Measurements from ENCODE around the gene AFF3.

The AFF3 gene

DNA sequence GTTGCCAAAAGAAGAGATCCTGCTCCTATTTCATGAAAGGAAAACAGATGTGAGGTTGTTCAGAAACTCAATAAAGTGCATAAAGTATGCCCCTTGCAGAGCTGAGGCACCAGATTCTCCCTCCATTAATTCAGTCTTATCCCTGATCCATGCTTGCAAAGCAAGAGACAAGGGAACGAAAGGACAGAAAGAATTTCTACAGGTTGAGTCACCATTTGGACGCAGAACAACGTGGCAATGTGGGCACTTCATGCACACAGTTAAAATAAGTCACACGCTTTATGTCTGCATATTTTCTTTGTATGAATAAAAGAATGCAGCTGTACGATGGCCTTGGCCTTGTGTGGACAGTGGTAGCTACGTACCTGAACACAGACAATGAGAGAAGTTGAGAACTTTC is 330.8 kb downstream of the AFF3 start:
- DNase-seq = no peak

DNA sequence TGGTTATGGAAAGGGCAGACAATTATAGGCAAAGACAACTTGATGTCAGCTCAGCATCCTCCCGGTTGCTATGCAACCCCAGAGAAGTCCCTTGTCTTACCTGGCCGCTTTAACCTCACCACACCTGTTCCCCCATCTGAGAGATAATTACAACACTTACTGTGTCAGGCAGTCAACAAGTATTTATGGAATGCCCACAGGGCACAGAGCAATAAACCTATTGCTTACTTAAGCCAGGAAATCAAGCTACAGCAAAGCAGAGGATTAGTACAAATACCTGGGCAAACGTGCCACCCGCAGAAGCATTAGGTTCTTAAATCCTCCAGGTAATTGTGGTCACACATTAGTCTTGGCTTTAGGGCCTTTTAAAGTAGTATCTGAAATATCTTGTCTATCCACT is 332.2 kb downstream of the AFF3 start:
- peak; percentile 37 to 82 for DNase-seq

DNA sequence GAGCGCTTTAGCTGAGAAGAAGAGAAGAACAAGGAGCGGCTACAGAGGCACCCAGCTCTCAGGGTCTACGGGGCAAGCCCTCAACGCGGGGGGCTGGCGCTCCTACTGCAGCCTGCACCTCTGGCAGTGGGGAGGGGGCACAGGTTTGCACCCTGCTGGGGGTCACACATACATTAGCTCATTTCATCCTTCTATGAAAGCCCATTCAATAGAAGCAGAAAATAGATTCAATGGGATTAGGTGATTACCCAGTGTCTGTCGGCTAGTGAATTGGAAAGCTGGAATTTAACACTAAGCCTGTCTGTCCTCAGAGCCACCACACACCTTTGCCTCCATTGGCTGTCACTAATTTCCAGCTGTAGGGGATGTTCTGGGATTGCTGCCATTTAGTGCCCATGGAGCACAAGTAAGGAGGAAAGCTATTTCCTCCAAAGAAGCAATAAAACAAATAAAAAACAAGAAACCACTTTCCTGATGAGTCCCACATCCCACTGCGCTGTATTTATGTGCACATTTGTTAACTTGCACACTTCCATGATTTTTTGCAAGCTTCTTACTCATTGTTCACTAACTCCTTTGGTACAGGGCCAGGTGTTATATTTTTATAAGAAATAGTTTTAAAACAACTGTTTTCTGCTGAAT is 333.0 kb downstream of the AFF3 start:
- DNase-seq = no peak

DNA sequence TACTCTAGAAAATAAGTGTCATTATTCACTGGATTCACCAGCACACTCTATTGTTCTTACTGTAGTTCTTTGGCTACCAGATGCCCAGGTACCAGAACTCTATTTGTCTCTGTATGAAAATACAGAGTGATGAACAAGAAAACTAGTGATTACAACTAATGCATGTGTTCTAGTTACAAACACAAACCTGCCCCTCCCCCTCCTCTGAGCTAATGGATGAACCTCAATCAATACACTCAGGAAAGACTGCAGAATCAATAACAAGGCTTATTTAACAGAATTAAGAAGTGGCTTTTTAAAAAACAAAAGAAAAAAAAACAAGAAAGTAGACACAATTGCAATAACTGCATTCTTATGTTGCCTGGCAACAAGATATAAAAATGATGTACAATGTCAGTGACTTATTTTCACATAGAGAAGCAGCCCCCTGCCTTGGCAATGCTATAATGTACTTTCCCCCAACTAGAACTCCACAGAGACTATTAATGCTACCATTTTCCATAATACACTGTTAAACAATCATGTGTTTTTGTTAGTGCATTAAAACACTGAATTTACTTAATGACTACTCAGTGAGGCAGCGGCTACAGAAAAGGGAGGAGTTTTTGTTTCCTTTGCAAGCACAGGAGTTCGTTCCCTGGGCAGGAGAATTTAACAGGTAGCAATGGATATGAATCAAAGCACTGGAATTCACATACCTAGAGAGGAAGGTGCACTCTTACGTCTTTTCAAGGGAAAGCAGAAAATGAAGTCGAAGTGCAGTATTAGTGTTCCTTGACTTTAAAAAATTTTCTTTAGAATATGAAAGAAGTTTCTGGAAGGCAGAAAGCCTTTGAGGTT is 333.8 kb downstream of the AFF3 start:
- no peak for DNase-seq

DNA sequence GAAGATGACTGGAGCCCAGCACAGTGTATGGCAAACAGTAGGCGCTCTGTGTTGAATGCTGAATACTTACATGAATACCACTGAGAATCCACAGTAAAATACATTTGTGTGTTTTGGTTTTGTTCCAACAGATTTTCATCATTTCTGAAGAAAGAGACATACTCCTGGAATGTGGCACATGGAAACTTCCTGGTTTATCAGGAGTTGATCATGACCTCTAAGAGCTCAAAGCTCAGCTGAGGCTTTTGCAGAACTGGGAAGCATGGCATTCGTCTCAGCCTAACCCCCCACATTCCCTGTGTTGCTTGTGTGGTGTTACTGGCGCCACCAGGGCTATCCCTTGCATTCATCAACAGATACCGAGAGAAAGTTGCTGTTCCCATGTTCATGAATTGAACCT is 335.6 kb downstream of the AFF3 start:
- no peak for DNase-seq

DNA sequence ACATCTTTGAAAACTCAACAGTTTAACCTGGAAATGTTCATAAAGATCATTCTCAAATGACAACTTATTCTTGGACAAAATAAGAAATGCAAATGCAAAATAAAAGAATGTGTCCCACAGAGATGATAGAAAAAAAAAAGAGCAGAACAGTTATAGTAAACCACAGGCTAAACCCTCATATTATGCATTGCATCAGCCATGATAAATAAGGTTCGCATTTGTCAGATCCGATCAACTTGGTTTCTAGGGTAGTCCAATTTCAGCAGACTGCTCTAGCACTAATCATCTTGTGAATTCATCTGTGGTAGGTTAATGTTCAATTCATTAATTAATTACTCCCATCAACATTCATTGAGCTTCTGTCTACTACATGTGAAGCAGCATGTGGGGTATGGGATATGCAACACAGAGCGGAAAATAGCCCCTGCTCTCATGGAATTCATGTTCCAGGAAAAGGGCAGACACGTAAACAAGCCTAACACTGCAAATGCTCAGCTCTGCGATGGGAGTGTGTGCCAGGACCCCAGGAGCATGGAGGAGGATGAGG is 336.4 kb downstream of the AFF3 start:
- no peak for DNase-seq

DNA sequence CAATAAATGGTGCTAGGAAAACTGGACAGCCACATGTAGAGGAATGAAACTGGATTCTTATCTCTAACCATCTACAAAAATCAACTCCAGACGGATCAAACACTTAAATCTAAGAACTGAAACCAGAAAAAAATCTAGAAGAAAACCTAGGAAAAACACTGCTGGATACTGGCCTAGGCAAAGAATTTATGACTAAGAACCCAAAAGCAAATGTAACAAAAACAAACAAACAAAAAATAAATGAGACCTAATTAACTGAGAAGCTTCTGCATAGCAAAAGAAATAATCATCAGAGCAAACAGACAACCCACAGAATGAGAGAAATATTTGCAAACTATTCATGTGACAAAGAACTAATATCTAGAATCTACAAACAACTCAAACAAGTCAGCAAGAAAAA is 338.5 kb downstream of the AFF3 start:
- DNase-seq = no peak

DNA sequence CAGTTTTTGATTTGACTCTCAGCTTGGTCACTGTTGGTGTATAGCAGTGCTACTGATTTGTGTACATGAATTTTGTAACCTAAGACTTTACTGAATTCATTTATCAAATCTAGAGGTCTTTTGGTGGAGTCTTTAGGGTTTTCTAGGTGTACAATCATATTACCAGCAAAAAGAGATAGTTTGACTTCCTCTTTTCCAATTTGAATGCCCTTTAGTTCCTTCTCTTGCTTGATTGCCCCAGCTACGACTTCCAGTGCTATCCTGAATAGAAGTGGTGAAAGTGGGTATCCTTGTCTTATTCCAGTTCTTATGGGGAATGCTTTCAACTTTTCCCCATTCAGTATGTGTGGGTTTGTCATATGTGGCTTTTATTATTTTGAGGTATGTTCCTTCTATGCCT is 339.7 kb downstream of the AFF3 start:
- DNase-seq = no peak

DNA sequence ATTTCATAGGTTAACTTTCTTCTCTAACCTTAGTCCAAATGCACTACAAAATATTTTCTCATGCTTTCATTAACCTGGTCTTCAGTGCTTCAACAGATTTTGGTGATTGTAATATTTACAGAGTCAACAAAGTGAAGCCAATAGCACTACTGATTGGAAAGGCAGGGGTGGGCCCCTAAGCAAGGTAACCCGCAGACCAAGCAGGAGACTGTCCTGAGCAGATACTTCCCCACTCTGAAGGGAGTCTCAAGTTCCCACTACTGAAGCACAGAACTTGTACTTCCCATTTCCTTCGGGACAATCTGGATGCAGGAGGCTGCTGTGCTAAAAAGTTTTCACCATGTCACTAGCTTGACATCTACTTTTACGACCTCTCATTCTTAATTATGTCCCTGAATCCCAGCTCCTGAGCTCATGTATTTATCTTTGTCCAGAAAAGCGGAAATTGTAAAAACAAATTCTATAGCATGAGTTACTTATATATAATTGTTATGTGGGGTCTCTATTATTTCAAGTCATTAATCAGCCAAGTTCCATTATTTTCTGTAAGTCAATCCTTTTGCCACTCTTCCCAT is 341.0 kb downstream of the AFF3 start:
- DNase-seq = no peak

DNA sequence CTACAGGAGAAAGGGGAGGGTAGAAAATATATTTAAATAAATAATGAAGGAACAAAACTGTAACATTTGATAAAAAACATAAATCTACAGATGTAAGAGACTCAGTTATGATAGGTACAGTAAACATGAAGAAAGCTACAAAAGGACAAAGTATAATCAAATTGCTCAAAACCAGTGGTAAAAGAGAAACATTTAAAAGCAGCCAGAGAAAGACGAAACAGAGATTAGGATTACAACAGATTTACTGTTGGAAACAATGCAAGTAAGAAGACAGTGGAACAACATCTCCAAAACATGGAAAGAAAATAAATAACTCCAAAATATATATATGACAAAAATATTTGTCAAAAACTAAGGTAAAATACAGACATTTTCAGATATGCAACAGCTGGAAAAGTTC is 344.9 kb downstream of the AFF3 start:
- DNase-seq = no peak

DNA sequence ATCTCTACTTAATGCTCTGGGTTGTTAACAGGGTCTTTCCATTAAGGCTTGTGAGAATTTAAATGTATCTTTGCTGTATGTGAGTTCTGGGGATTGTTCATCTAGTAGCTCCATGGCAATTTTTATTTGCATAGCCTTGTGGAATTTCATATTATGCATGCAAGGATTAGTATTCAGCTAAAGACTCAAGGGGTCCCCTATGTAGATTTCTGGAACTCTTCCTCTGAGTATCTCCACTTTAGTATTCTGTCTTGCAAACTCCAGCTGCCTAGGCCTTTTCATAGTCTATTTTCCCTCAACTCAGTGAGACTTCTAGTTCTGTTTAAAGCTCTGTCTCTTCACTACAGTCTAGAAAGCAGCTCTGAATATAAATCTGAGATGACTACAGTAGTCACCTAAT is 348.0 kb downstream of the AFF3 start:
- no peak for DNase-seq

DNA sequence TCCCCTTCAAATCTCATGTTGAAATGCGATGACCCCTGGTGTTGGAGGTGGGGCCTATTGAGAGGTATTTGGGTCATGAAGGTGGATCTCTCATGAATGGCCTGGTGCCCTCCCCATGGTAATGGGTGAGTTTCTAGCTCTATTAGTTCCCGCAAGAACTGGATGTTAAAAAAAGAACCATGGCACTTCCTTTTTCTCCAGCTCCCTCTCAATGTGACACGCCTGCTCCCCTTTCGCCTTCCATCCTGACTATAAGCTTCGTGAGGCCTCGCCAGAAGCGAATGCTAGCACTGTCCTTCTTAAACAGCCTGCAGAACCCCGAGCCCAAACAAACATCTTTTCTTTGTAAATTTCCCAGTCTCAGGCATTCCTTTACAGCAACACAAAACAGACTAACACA is 349.4 kb downstream of the AFF3 start:
- no peak for DNase-seq

DNA sequence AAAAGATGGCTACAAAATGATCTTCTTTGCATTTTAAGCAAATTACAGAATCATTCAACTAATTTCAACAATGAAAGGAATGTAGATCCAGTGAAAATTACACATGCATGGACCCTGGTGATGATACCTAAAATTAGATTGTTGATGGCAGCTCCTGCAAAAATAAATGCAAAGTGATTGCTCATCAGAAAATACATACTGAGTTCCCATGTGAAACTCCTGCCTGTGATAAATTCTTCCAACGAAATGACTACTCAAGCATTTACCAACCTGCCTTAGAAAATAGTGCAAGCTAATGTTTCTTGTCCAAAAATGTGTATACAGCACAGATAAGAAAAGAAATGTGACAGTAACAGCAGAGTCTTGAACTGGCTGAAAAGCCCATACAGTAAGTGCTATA is 352.5 kb downstream of the AFF3 start:
- no peak for DNase-seq

DNA sequence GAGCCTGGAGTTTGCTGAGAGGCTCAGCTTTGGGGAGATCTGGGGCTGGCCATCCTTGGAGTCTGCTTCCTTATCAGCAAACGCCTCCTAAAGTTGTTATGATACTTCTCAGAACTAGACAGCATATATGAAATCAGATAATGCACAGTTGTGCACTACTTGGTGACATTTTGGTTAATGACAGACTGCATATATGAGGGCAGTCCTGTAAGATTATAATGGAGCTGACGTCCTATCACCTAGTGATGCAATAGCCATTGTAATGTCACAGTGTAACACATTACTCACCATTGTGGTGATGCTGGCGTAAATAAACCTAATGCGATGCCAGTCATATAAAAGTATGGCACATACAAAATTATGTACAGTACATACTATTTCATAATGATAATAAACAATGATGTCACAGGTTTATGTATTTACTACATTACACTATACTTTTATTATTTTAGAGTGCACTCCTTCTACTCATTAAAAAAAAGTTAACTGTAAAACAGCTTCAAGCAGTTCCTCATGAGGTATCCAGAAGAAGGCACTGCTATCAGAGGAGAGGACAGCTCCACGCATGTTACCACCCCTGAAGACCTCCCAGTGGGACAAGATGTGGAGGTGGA is 354.5 kb downstream of the AFF3 start:
- DNase-seq = no peak

DNA sequence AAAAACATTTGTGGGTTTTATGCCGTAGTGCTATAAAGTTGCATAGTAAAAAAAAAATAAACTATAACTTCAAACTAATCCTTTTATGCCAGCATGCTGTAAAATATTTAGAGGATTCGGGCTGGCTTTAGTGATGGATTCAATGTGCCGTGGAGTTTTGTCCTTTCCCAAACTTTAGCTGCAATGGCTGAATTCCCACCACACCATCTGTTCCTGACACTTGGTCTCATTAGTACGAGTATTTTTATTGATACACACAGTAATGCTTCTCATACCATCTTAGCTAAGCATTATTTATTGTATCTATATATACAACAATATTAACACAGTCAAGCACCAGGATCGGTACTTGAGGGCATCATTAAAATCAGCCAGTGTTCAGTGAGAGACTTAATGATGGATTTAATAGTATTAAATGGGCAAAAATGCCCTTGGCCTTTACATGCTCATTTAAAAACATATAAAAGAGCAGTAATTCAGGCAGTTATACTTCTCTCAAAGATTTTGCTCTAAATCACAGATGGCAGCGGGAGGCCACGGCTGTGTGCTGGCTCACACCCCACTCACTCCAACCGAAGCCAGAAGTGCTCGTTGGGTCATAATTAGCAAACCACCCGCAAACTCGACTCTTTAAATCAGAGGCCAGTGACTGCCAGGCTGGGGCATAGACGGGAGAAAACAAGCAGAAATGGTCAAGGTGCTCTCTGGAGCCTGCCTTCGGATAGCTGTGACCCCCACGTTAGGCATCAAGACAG is 355.6 kb downstream of the AFF3 start:
- no peak for DNase-seq

DNA sequence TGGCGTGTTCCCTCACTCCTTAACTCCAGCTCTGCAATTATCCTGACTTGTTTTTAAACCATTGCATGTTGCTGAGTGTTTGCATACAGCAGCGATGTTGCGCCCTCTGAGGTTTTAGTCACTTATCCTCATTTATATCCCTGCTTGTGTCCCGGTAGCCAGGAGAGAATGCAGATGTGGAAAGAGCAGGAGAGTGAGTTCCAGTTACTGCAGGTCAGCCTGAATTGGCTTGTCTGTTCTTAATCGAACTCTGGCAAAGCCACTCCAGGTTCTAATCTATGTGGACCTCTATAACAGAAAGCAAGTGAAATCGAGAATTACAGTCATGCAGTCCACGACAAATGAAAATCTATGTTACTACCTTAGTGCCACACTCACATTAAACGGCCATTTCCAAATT is 357.4 kb downstream of the AFF3 start:
- no peak for DNase-seq

DNA sequence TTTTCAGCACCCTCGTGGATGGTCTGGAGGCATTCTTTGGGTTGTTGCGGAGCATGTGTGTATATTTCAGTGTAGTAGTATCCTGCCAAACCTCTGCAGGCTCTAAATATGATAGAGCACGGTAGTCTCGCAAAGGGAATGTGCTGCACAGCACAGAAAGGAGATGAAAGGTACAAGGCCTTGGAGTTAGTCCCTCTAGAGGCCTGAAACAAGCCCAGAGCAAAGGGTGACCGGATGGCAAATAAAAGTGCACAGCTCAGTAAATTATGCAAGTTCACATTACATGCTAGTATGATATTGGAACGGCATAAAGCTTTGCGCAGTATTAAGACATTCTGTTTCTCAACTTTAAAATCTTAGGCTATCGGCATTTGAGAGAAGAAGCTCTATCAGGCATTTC is 358.1 kb downstream of the AFF3 start:
- DNase-seq = no peak

DNA sequence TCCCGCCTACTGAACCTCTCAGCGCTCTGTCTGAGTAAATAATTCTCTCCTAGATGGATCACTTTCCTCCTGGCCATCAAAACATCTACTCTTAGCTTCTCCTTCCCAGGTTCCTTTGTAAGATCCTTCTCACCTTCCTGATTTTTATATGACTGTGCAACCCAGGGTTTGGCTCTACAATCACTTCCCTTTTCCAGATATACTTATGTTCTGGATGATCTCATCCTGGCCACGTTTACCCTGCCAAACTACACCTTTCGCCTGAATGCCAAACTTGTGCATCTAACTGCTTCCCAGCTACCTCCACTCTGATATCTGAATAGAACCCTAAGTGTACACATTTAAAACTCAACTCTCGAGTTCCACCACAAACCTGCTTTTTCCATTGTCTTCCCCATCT is 362.1 kb downstream of the AFF3 start:
- no peak for DNase-seq

DNA sequence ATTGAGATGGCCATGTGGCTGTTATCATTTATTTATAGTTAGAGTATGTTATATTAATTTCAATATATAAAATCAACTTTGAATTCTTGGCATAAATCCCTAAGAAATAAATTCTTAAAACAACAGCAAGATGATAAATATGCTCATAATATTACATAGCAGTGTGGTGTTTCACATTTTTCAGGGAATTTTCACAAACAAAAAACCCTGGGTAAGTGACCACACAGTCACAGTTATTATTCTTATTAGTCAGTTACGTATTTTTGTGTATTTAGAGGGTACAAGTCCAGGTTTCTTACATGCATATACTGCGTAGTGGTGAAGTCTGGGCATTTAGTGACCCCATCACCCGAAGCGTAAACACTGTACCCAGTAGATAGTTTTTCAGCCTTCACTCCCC is 363.1 kb downstream of the AFF3 start:
- DNase-seq = no peak

DNA sequence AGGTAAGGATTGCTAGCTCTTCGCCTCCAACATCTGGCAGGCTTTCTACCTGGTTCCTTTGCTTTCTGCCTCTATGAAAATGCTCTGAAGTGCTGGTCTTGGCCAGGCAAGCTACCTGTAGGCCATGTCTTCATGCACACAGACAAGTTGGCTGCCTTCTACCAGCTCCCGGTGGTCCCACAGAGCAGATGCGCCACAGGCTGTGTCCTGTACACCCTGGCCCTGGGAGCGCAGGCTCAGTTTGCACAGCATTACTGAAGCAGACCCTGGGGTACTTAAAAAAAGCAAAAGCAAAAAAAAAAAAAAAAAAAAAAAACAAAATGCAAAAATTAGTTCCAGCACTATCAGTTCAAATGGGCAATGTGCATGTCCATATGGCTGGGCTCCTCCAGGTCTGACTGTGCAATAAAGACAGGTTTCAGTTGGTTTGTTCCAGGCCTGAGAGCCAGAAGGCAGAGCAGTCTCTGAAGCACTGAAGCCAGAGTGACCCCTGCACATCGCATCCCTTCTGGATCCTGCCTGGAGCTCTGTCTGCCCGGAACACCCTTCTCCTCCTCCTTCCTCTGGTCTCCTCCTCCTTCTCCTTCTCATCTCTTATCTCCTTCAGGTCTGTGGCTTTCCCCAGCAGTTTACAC is 364.6 kb downstream of the AFF3 start:
- no peak for DNase-seq

DNA sequence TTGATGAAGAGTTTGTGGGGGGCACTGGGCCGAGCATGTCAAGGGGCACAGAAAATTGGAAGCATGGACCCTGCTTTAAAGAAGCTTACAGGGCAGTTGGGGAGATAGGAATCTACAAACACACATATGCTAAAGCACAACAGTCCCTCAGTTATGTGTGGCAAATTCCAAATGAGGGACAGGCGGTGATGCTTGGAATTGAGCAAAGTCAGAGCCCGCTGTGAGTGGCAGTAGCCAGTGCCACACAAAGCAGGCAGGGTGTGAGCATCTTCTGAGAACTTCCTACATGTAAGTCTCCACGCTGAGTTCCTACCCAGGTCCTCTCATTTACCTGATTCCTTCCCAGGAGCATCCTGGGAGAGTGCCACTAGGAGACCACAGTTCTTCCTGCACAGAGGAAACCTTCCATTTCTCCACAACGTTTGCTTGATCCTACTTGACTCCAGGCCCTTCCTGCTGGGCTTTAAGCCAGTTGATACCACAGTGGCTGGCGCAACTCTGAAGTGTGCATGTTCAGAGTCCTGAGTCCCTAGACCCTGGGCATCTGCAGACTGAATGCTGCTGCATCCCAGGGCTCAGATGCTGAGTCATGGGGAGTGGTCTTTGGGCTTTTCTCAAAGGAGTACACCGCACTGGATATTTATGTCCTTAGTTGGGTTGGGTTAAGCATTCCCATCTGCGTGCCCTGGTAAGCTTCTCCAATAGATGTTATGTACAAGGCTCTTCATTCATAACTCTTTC is 365.3 kb downstream of the AFF3 start:
- DNase-seq = no peak

Measured in NCI-H2081 (cell line).